ENCODE measurements around the gene MT1M.

- TF ChIP-seq POLR2A (IDR thresholded peaks at IDR 0.05; ENCODE audit: low read depth, low read length): no peak
- no peak for TF ChIP-seq POLR2AphosphoS5 (IDR thresholded peaks at IDR 0.05; ENCODE audit: low read depth, low read length)
- TF ChIP-seq SPI1 (IDR thresholded peaks at IDR 0.05; ENCODE audit: low read depth, low read length): no peak
- TF ChIP-seq TAF1 (IDR thresholded peaks at IDR 0.05; ENCODE audit: low read depth, low read length): no peak
Observed at GRCh38 chr16:56682703-56683397, 50.4 kb downstream of the MT1M start.

Data from GM12891 (cell line).